SK-N-SH (cell line): ENCODE measurements around the gene VSIG8. TPM values are rescaled to one million over a fixed set of nuclear protein-coding genes. Genes with fewer than 3 reads are reported as not detected.

Experiments used
- CTCF ChIA-PET: fragments of 300-600, 350-600 bp; formaldehyde crosslinking; extraction: SDS; loops from one replicate; lab custom pipeline; 2021; lab: Yijun Ruan, JAX
- POLR2A ChIA-PET: fragments of 350-600 bp; sonication (Branson Sonifier 250); formaldehyde crosslinking; extraction: SDS; loops from one replicate; lab custom pipeline; 2020; ENCODE audit warnings: antibody characterized with exemption, inconsistent platforms; lab: Yijun Ruan, JAX
- DNase-seq: peaks from one replicate; pipeline ENCODE4 v3.0.0; 2012
- H2AFZ ChIP-seq: fragments of 200-600 bp; sonication (generic); 2 replicates; pipeline ENCODE4 v1.8.1; 2016; ENCODE audit warnings: antibody characterized with exemption, mild to moderate bottlenecking, low read depth
- H3F3A ChIP-seq: fragments of 200-600 bp; sonication (generic); replicated peaks from 2 replicates; pipeline ENCODE3; 2016; ENCODE audit warnings: antibody characterized with exemption, mild to moderate bottlenecking; ENCODE audit not compliant: insufficient read depth
- H3K27ac ChIP-seq, 2 experiments: fragments of 200-500 bp in 1 of 2; fragments of 200-600 bp in 1 of 2; sonication (Bioruptor generic) in 1 of 2; sonication (generic), shearing (Covaris generic) in 1 of 2; 2 replicates each; pipeline versions ENCODE4 v1.5.1 to v1.6.1; 2014 to 2016; ENCODE audit warnings: low read depth in 2 of 2, inconsistent platforms in 1 of 2, low read length in 1 of 2, mild to moderate bottlenecking in 1 of 2, mixed read lengths in 1 of 2
- H3K27me3 ChIP-seq: fragments of 200-600 bp; sonication (generic), shearing (Covaris generic); 2 replicates; pipeline ENCODE4 v1.6.1; 2016; ENCODE audit warnings: mixed run types; ENCODE audit not compliant: insufficient read depth
- H3K36me3 ChIP-seq, 2 experiments: fragments of 200-500 bp in 1 of 2; fragments of 200-600 bp in 1 of 2; sonication (Bioruptor generic) in 1 of 2; sonication (generic) in 1 of 2; replicated peaks in 1 of 2; 2 replicates each; pipeline versions ENCODE3 to v1.5.1; 2014 to 2016; ENCODE audit warnings: low read length in 1 of 2, mild to moderate bottlenecking in 1 of 2; ENCODE audit not compliant: insufficient read depth in 2 of 2, control insufficient read depth in 1 of 2
- H3K4me1 ChIP-seq, 2 experiments: fragments of 200-500 bp in 1 of 2; fragments of 200-600 bp in 1 of 2; sonication (Bioruptor generic) in 1 of 2; sonication (generic), shearing (Covaris generic) in 1 of 2; 2 replicates each; pipeline versions ENCODE4 v1.5.1 to v1.6.1; 2014 to 2016; ENCODE audit warnings: low read depth in 1 of 2, low read length in 1 of 2, mixed run types in 1 of 2; ENCODE audit not compliant: insufficient read depth in 2 of 2, control insufficient read depth in 1 of 2
- H3K4me2 ChIP-seq: fragments of 200-600 bp; sonication (generic), shearing (Covaris generic); 2 replicates; pipeline ENCODE4 v1.6.1; 2017; ENCODE audit warnings: mixed run types
- H3K4me3 ChIP-seq, 2 experiments: fragments of 200-500 bp in 1 of 2; fragments of 200-600 bp in 1 of 2; sonication (Bioruptor generic) in 1 of 2; sonication (generic), shearing (Covaris generic) in 1 of 2; 2 replicates each; pipeline versions ENCODE4 v1.5.1 to v1.8.1; 2014 to 2016; ENCODE audit warnings: low read depth in 2 of 2, inconsistent platforms in 1 of 2, low read length in 1 of 2, mild to moderate bottlenecking in 1 of 2, mixed read lengths in 1 of 2, moderate library complexity in 1 of 2
- H3K79me2 ChIP-seq: fragments of 200-600 bp; sonication (generic); 2 replicates; pipeline ENCODE4 v1.8.1; 2017; ENCODE audit warnings: mild to moderate bottlenecking; ENCODE audit not compliant: insufficient read depth
- H3K9ac ChIP-seq: fragments of 200-600 bp; sonication (generic); 2 replicates; pipeline ENCODE4 v1.6.1; 2017; ENCODE audit warnings: mixed run types
- H3K9me2 ChIP-seq: fragments of 200-600 bp; sonication (generic); 2 replicates; pipeline ENCODE4 v1.6.1; 2017; ENCODE audit warnings: mixed run types
- H3K9me3 ChIP-seq: fragments of 200-600 bp; sonication (generic); 2 replicates; pipeline ENCODE4 v1.6.1; 2017; ENCODE audit warnings: mixed run types, mild to moderate bottlenecking, moderate library complexity
- H4K20me1 ChIP-seq: fragments of 200-600 bp; sonication (generic); 2 replicates; pipeline ENCODE4 v1.6.1; 2017; ENCODE audit warnings: mild to moderate bottlenecking, mixed run types; ENCODE audit not compliant: insufficient read depth
- CTCF ChIP-seq: fragments of 200-600 bp; sonication (generic); IDR thresholded peaks from 2 replicates; pipeline ENCODE4 v1.6.1; 2017; ENCODE audit warnings: antibody characterized with exemption, mild to moderate bottlenecking, moderate library complexity
- EP300 ChIP-seq, 2 experiments: IDR thresholded peaks; 2 replicates each; pipeline versions ENCODE4 v1.4.0 to v1.6.1; 2012; ENCODE audit warnings: borderline replicate concordance in 1 of 2, low read depth in 1 of 2, low read length in 1 of 2
- FOXJ3 ChIP-seq: sonication (generic); formaldehyde crosslinking; IDR thresholded peaks from 2 replicates; pipeline ENCODE4 v1.5.1; 2020; ENCODE audit warnings: mild to moderate bottlenecking, missing genetic modification reagents
- FOXM1 ChIP-seq: IDR thresholded peaks from 2 replicates; pipeline ENCODE4 v1.4.0; 2012; ENCODE audit warnings: low read depth, mild to moderate bottlenecking
- GATA2 ChIP-seq: sonication (generic); formaldehyde crosslinking; IDR thresholded peaks from 2 replicates; pipeline ENCODE4 v1.5.0; 2020; ENCODE audit warnings: mild to moderate bottlenecking, missing genetic modification reagents
- MXI1 ChIP-seq: IDR thresholded peaks from 2 replicates; pipeline ENCODE4 v1.6.1; 2012; ENCODE audit warnings: mild to moderate bottlenecking, low read depth, low read length, improper control_type of control experiment
- NFIC ChIP-seq: IDR thresholded peaks from 2 replicates; pipeline ENCODE4 v1.4.0; 2012; ENCODE audit warnings: borderline replicate concordance
- NRF1 ChIP-seq: IDR thresholded peaks from 2 replicates; pipeline ENCODE4 v1.6.1; 2012; ENCODE audit warnings: low read depth, mild to moderate bottlenecking, low read length
- PBX3 ChIP-seq: IDR thresholded peaks from 2 replicates; pipeline ENCODE4; 2012
- POLR2AphosphoS5 ChIP-seq: IDR thresholded peaks from 2 replicates; pipeline ENCODE4 v1.6.1; 2012; ENCODE audit warnings: low read depth, low read length
- RAD21 ChIP-seq: IDR thresholded peaks from 2 replicates; pipeline ENCODE4 v1.6.1; 2012; ENCODE audit warnings: mild to moderate bottlenecking, low read length
- REST ChIP-seq: IDR thresholded peaks from 2 replicates; pipeline ENCODE4 v1.6.1; 2012; ENCODE audit warnings: mild to moderate bottlenecking, low read depth, low read length, moderate library complexity
- SMC3 ChIP-seq: IDR thresholded peaks from 2 replicates; pipeline ENCODE4 v1.6.1; 2012; ENCODE audit warnings: low read depth, low read length, improper control_type of control experiment
- TAF1 ChIP-seq: IDR thresholded peaks from 2 replicates; pipeline ENCODE4 v1.6.1; 2012; ENCODE audit warnings: low read depth, mild to moderate bottlenecking, low read length, moderate library complexity, borderline replicate concordance
- TCF12 ChIP-seq: IDR thresholded peaks from 2 replicates; pipeline ENCODE4 v1.4.0; 2012
- USF1 ChIP-seq: IDR thresholded peaks from 2 replicates; pipeline ENCODE4 v1.4.0; 2012; ENCODE audit warnings: low read depth, borderline replicate concordance
- YY1 ChIP-seq: IDR thresholded peaks from 2 replicates; pipeline ENCODE4 v1.4.0; 2012; ENCODE audit warnings: low read depth, mild to moderate bottlenecking
- ZBTB33 ChIP-seq: IDR thresholded peaks from 2 replicates; pipeline ENCODE4 v1.4.0; 2012; ENCODE audit warnings: low read depth, borderline replicate concordance
- WGBS: methylation state at CpG from one replicate; pipeline ENCODE4 v1.1.6; 2017; ENCODE audit warnings: low lambda C conversion rate; 5-methylcytosine and 5-hydroxymethylcytosine counted together
- polyA plus RNA-seq, 3 experiments: library from polyadenylated mRNA; depleted of rRNA; stranded (reverse); fragments of >200 nt; gene quantifications; 2 replicates each; pipeline ENCODE4 v1.2.3, GENCODE V29; 2012

Gene VSIG8
- polyA plus RNA-seq, 1 of the 3 experiments (the other 2 are of a cell fraction), result not detected

- ChIA-PET CTCF (interaction anchor here (0.6 to 5.6 kb wide), 5 partner anchors 15 to 200 kb away, joined by 3 to 31 read pairs (median 3); no protein-coding TSS in a partner anchor), POLR2A (no interaction called here)
- TF ChIP-seq SMC3, result no peak
- no peak for TF ChIP-seq GATA2 (CRISPR knock-in tag)
- no peak for TF ChIP-seq CTCF
- TF ChIP-seq PBX3, result no peak
- TF ChIP-seq EP300 (IDR thresholded peaks at IDR 0.05; ENCODE audit: borderline replicate concordance in 1 of 2, low read depth in 1 of 2, low read length in 1 of 2), result no peak
- no peak for TF ChIP-seq NRF1
- no peak for TF ChIP-seq TCF12
- TF ChIP-seq TAF1, result no peak
- TF ChIP-seq FOXM1, result no peak
- TF ChIP-seq YY1, result no peak
- Histone ChIP-seq H4K20me1 (no peaks in the 10 kb centered on the region), H3K9me3 (no peaks in the 10 kb centered on the region), H3K36me3 (no peaks in the 10 kb centered on the region), H3K79me2 (no peaks in the 10 kb centered on the region), H3K9me2 (no peaks in the 10 kb centered on the region), H3K27me3 (no peaks in the 10 kb centered on the region; the same call in 1 of the 2 replicates), H3K27ac (no peak overlapping the region), H3K9ac (no peak overlapping the region), H3F3A (no peaks in the 10 kb centered on the region), H3K4me3 (no peak overlapping the region), H2AFZ (no peak overlapping the region), H3K4me1 (peaks cover 0 to 1% of the 10 kb centered on the region in 2 experiments; a peak in 1 of 4 replicates), H3K4me2 (no peak overlapping the region)
- no peak for DNase-seq
- 75% methylated on average over 11 of the region's 11 CpGs for WGBS
Observed at GRCh38 chr1:159817276-159818041, 45.0 kb downstream of the VSIG8 start.

GRCh38 chr1:159815926-159816325 is 46.5 kb downstream of the VSIG8 start:
- Histone ChIP-seq H3K4me2 (no peak overlapping the region), H3K9me3 (no peaks in the 10 kb centered on the region), H3K36me3 (no peaks in the 10 kb centered on the region), H3K79me2 (no peaks in the 10 kb centered on the region), H3K9ac (no peak overlapping the region), H2AFZ (no peak overlapping the region), H3F3A (no peaks in the 10 kb centered on the region), H3K4me3 (no peak overlapping the region), H3K9me2 (no peaks in the 10 kb centered on the region), H3K27ac (no peak overlapping the region), H4K20me1 (no peaks in the 10 kb centered on the region), H3K4me1 (no peaks in the 10 kb centered on the region), H3K27me3 (no peaks in the 10 kb centered on the region; the same call in 1 of the 2 replicates)
- DNase-seq, result no peak
- POLR2A ChIA-PET, result no interaction called here
- CTCF ChIA-PET, result interaction anchor here (1.1 to 5.6 kb wide), 4 partner anchors 17 to 74 kb away, joined by 3 to 31 read pairs (median 8); no protein-coding TSS in a partner anchor
- whole genome bisulfite sequencing, result 84% methylated on average over 8 of the region's 8 CpGs
- TF ChIP-seq TCF12 (no peak), ZBTB33 (no peak), FOXJ3 (CRISPR knock-in tag) (no peak), POLR2AphosphoS5 (no peak), MXI1 (no peak), REST (no peak), RAD21 (no peak), USF1 (no peak), NFIC (no peak)
